ENCODE results near the gene OBSCN.
A peak's percentile ranks its signal among the peaks of the same experiment; 100 is the strongest.
"Not testable (repeated sequence)": the region's sequence is repeated elsewhere in the genome, so short reads cannot be mapped to it uniquely, and the experiment has no call there.

OBSCN gene

GRCh38 chr1:228165372-228166169 lies 42.3 kb upstream of the OBSCN start, which contains the start of gene IBA57:
IBA57 (plus strand) TSS chr1:228165804; CDS start chr1:228165817, 13 bp downstream.
- DNase-seq (peak; percentile 99), ATAC-seq (replicated peaks) (peak; percentile 78)
- peaks cover 37% of the 10 kb centered on the region for H3K36me3 Mint-ChIP-seq (ENCODE audit: insufficient read depth)
- H3K27ac Mint-ChIP-seq: peak within 1 kb of the TSS; percentile 93
- H3K9me3 Mint-ChIP-seq: no peaks in the 10 kb centered on the region
- H3K4me3 Mint-ChIP-seq: peak within 1 kb of the TSS; percentile 71 to 85
- peaks cover 21 to 27% of the 10 kb centered on the region in 2 donors for H3K4me1 Mint-ChIP-seq (ENCODE audit: low read depth in 2 of 2)
- no peaks in the 10 kb centered on the region for H3K27me3 Mint-ChIP-seq

- H3K9me3 Mint-ChIP-seq: no peaks in the 10 kb centered on the region
- H3K4me3 Mint-ChIP-seq: peak overlapping the region; percentile 71 to 85
- DNase-seq (peak; percentile 55 to 67 (median 60)), ATAC-seq (replicated peaks) (peak; percentile 27)
- peaks cover 21 to 27% of the 10 kb centered on the region in 2 donors for H3K4me1 Mint-ChIP-seq (ENCODE audit: low read depth in 2 of 2)
- H3K27ac Mint-ChIP-seq: peak overlapping the region; percentile 93
- H3K27me3 Mint-ChIP-seq: no peaks in the 10 kb centered on the region
- H3K36me3 Mint-ChIP-seq (ENCODE audit: insufficient read depth): peaks cover 40% of the 10 kb centered on the region
Observed at GRCh38 chr1:228166170-228166936, 41.5 kb upstream of the OBSCN start.

GRCh38 chr1:228168563-228169270 lies 39.1 kb upstream of the OBSCN start:
- peaks cover 21 to 34% of the 10 kb centered on the region in 2 donors for H3K4me1 Mint-ChIP-seq (ENCODE audit: low read depth in 2 of 2)
- peak overlapping the region in 1 of 2 donors; percentile 93 for H3K27ac Mint-ChIP-seq
- peaks cover 43% of the 10 kb centered on the region for H3K36me3 Mint-ChIP-seq (ENCODE audit: insufficient read depth)
- H3K27me3 Mint-ChIP-seq: no peaks in the 10 kb centered on the region
- no peak overlapping the region for H3K4me3 Mint-ChIP-seq
- ATAC-seq (replicated peaks) (no peak), DNase-seq (no peak)
- no peaks in the 10 kb centered on the region for H3K9me3 Mint-ChIP-seq

GRCh38 chr1:228169345-228169744 lies 38.5 kb upstream of the OBSCN start:
- H3K4me1 Mint-ChIP-seq (ENCODE audit: low read depth in 2 of 2): peaks cover 21 to 32% of the 10 kb centered on the region in 2 donors
- ATAC-seq (replicated peaks) (no peak), DNase-seq (no peak)
- H3K4me3 Mint-ChIP-seq: no peak overlapping the region
- no peaks in the 10 kb centered on the region for H3K27me3 Mint-ChIP-seq
- H3K9me3 Mint-ChIP-seq: no peaks in the 10 kb centered on the region
- H3K36me3 Mint-ChIP-seq (ENCODE audit: insufficient read depth): peaks cover 37% of the 10 kb centered on the region
- H3K27ac Mint-ChIP-seq: peak overlapping the region in 1 of 2 donors; percentile 62

GRCh38 chr1:228170666-228171065 lies 37.2 kb upstream of the OBSCN start:
- peaks cover 14 to 23% of the 10 kb centered on the region in 2 donors for H3K4me1 Mint-ChIP-seq (ENCODE audit: low read depth in 2 of 2)
- ATAC-seq (replicated peaks) (no peak), DNase-seq (no peak)
- H3K4me3 Mint-ChIP-seq: no peak overlapping the region
- H3K36me3 Mint-ChIP-seq (ENCODE audit: insufficient read depth): peaks cover 37% of the 10 kb centered on the region
- no peaks in the 10 kb centered on the region for H3K27me3 Mint-ChIP-seq
- no peaks in the 10 kb centered on the region for H3K9me3 Mint-ChIP-seq
- no peak overlapping the region for H3K27ac Mint-ChIP-seq

- Mint-ChIP-seq H3K27me3 (no peaks in the 10 kb centered on the region), H3K36me3 (ENCODE audit: insufficient read depth) (peaks cover 36% of the 10 kb centered on the region), H3K4me3 (no peak overlapping the region), H3K9me3 (no peaks in the 10 kb centered on the region), H3K27ac (peak overlapping the region in 1 of 2 donors; percentile 78), H3K4me1 (ENCODE audit: low read depth in 2 of 2) (peaks cover 14 to 23% of the 10 kb centered on the region in 2 donors)
- DNase-seq: no peak
- ATAC-seq (replicated peaks): no peak
Observed at GRCh38 chr1:228171221-228171891, 36.5 kb upstream of the OBSCN start.

GRCh38 chr1:228172591-228173527 lies 35.0 kb upstream of the OBSCN start:
- Mint-ChIP-seq H3K27me3 (no peaks in the 10 kb centered on the region), H3K4me3 (no peak overlapping the region), H3K36me3 (ENCODE audit: insufficient read depth) (peaks cover 36% of the 10 kb centered on the region), H3K4me1 (ENCODE audit: low read depth in 2 of 2) (peaks cover 9 to 18% of the 10 kb centered on the region in 2 donors), H3K27ac (peak overlapping the region; percentile 62 to 78), H3K9me3 (no peaks in the 10 kb centered on the region)
- ATAC-seq (replicated peaks) (no peak), DNase-seq (no peak)

GRCh38 chr1:228173528-228174481 lies 34.0 kb upstream of the OBSCN start:
- DNase-seq (peak; percentile 36 to 46 (median 44)), ATAC-seq (replicated peaks) (peak; percentile 59)
- H3K9me3 Mint-ChIP-seq, H3K27me3 Mint-ChIP-seq, H3K4me3 Mint-ChIP-seq: not testable (repeated sequence)
- peak overlapping the region in 1 of 2 donors; percentile 78 for H3K27ac Mint-ChIP-seq
- H3K4me1 Mint-ChIP-seq (ENCODE audit: low read depth in 2 of 2): peaks cover 5 to 22% of the 10 kb centered on the region in 2 donors
- H3K36me3 Mint-ChIP-seq (ENCODE audit: insufficient read depth): peaks cover 43% of the 10 kb centered on the region

GRCh38 chr1:228174482-228175315 lies 33.1 kb upstream of the OBSCN start:
- H3K36me3 Mint-ChIP-seq (ENCODE audit: insufficient read depth): peaks cover 44% of the 10 kb centered on the region
- DNase-seq (peak; percentile 41 to 53 (median 52)), ATAC-seq (replicated peaks) (peak; percentile 80)
- H3K27ac Mint-ChIP-seq: peak overlapping the region in 1 of 2 donors; percentile 12
- H3K27me3 Mint-ChIP-seq: no peaks in the 10 kb centered on the region
- H3K4me1 Mint-ChIP-seq (ENCODE audit: low read depth in 2 of 2): peaks cover 5 to 21% of the 10 kb centered on the region in 2 donors
- H3K4me3 Mint-ChIP-seq: no peak overlapping the region
- H3K9me3 Mint-ChIP-seq: no peaks in the 10 kb centered on the region

GRCh38 chr1:228175316-228176023 lies 32.4 kb upstream of the OBSCN start:
- no peaks in the 10 kb centered on the region for H3K9me3 Mint-ChIP-seq
- DNase-seq (no peak), ATAC-seq (replicated peaks) (no peak)
- H3K4me1 Mint-ChIP-seq (ENCODE audit: low read depth in 2 of 2): peaks cover 5 to 21% of the 10 kb centered on the region in 2 donors
- no peak overlapping the region for H3K4me3 Mint-ChIP-seq
- H3K36me3 Mint-ChIP-seq (ENCODE audit: insufficient read depth): peaks cover 50% of the 10 kb centered on the region
- H3K27ac Mint-ChIP-seq: no peak overlapping the region
- H3K27me3 Mint-ChIP-seq: no peaks in the 10 kb centered on the region
